DND-41 (cell line): ENCODE data around the gene RPS15.
A peak's percentile ranks its signal among the peaks of the same experiment; 100 is the strongest.

Experiments
- ATAC-seq: fragments of 200-7000 bp; cut with Tn5 transposase; 3 replicates; pipeline ENCODE4 v1.9.1; 2021; ENCODE audit warnings: low read depth; ENCODE audit not compliant: insufficient read depth
- DNase-seq: peaks from one replicate; pipeline ENCODE4 v3.0.0-alpha.2; 2020
- H2AFZ ChIP-seq: 2 replicates; pipeline ENCODE4 v1.6.0; 2012; ENCODE audit warnings: low read depth, low read length
- H3K27ac ChIP-seq: 2 replicates; pipeline ENCODE4 v1.5.1; 2012; ENCODE audit warnings: low read length, inconsistent platforms
- H3K27me3 ChIP-seq: fragments of 200-600 bp; sonication (generic); 2 replicates; pipeline ENCODE4 v1.6.0; 2012; ENCODE audit warnings: low read length, mild to moderate bottlenecking, inconsistent platforms; ENCODE audit not compliant: insufficient read depth, poor library complexity
- H3K36me3 ChIP-seq: 2 replicates; pipeline ENCODE4 v1.5.1; 2012; ENCODE audit warnings: low read length, inconsistent platforms; ENCODE audit not compliant: insufficient read depth
- H3K4me1 ChIP-seq: 2 replicates; pipeline ENCODE4 v1.5.1; 2012; ENCODE audit warnings: mild to moderate bottlenecking, low read length; ENCODE audit not compliant: insufficient read depth
- H3K4me2 ChIP-seq: 2 replicates; pipeline ENCODE4 v1.6.0; 2012; ENCODE audit warnings: mild to moderate bottlenecking, moderate library complexity, low read length, inconsistent platforms; ENCODE audit not compliant: insufficient read depth
- H3K4me3 ChIP-seq, 2 experiments: fragments of 200-600 bp in 1 of 2; shearing (Covaris generic) in 1 of 2; 2 replicates each; pipeline ENCODE4 v1.5.1; 2012 to 2016; ENCODE audit warnings: inconsistent platforms in 2 of 2, low read length in 2 of 2, mild to moderate bottlenecking in 2 of 2, low read depth in 1 of 2, moderate library complexity in 1 of 2
- H3K79me2 ChIP-seq: 2 replicates; pipeline ENCODE4 v1.6.0; 2012; ENCODE audit warnings: low read length, inconsistent platforms; ENCODE audit not compliant: insufficient read depth
- H3K9ac ChIP-seq: 2 replicates; pipeline ENCODE4 v1.6.0; 2012; ENCODE audit warnings: low read depth, mild to moderate bottlenecking, inconsistent platforms, low read length, moderate library complexity
- H3K9me3 ChIP-seq: 2 replicates; pipeline ENCODE4 v1.5.1; 2012; ENCODE audit warnings: low read length, moderate library complexity, mild to moderate bottlenecking, inconsistent platforms; ENCODE audit not compliant: insufficient read depth, severe bottlenecking
- H4K20me1 ChIP-seq: 2 replicates; pipeline ENCODE4 v1.6.0; 2012; ENCODE audit warnings: low read length; ENCODE audit not compliant: insufficient read depth
- CTCF ChIP-seq: IDR thresholded peaks from 2 replicates; pipeline ENCODE4 v1.5.1; 2012; ENCODE audit warnings: borderline replicate concordance, low read length, moderate library complexity, mild to moderate bottlenecking; ENCODE audit not compliant: poor library complexity, severe bottlenecking; ENCODE audit errors: extremely low read depth
- EZH2 ChIP-seq: IDR thresholded peaks from 3 replicates; pipeline ENCODE4 v1.6.1; 2012; ENCODE audit warnings: borderline replicate concordance, low read depth, mild to moderate bottlenecking, moderate library complexity, low read length, inconsistent platforms; ENCODE audit not compliant: severe bottlenecking

RPS15 gene

GRCh38 chr19:1428738-1429391, 9.3 kb upstream of the RPS15 start:
- no peak for ATAC-seq
- TF ChIP-seq EZH2 = no peak
- TF ChIP-seq CTCF = no peak
- Histone ChIP-seq H3K79me2 (peaks cover 59% of the 10 kb centered on the region), H3K4me3 (no peak overlapping the region), H3K9ac (no peak overlapping the region), H3K9me3 (no peaks in the 10 kb centered on the region), H3K4me1 (no peaks in the 10 kb centered on the region), H3K4me2 (no peak overlapping the region), H2AFZ (no peak overlapping the region), H4K20me1 (peaks cover 82% of the 10 kb centered on the region), H3K27me3 (no peaks in the 10 kb centered on the region), H3K27ac (no peak overlapping the region), H3K36me3 (peaks cover 94% of the 10 kb centered on the region)
- no peak for DNase-seq

- Histone ChIP-seq H3K9ac (no peak overlapping the region), H3K9me3 (no peaks in the 10 kb centered on the region), H3K79me2 (peaks cover 51% of the 10 kb centered on the region), H2AFZ (no peak overlapping the region), H3K27me3 (no peaks in the 10 kb centered on the region), H3K4me1 (no peaks in the 10 kb centered on the region), H3K36me3 (peaks cover 95% of the 10 kb centered on the region), H3K27ac (no peak overlapping the region), H4K20me1 (peaks cover 84% of the 10 kb centered on the region), H3K4me2 (no peak overlapping the region), H3K4me3 (no peak overlapping the region)
- ATAC-seq (0 out of 3 replicates have a peak, but pooled peaks have one; percentile 4), DNase-seq (no peak)
- TF ChIP-seq CTCF (no peak), EZH2 (no peak)
These were observed 8.4 kb upstream of the RPS15 start for GRCh38 chr19:1429750-1430149.

- no peak overlapping the region for H3K9ac ChIP-seq
- no peak for DNase-seq
- TF ChIP-seq EZH2 (no peak), CTCF (no peak)
- H3K27ac ChIP-seq = no peak overlapping the region
- peaks cover 79% of the 10 kb centered on the region for H4K20me1 ChIP-seq
- peaks cover 93% of the 10 kb centered on the region for H3K36me3 ChIP-seq
- no peaks in the 10 kb centered on the region for H3K9me3 ChIP-seq
- no peak overlapping the region for H3K4me3 ChIP-seq
- H3K4me2 ChIP-seq = no peak overlapping the region
- ATAC-seq = no peak
- peaks cover 46% of the 10 kb centered on the region for H3K79me2 ChIP-seq
- no peaks in the 10 kb centered on the region for H3K4me1 ChIP-seq
- H3K27me3 ChIP-seq = no peaks in the 10 kb centered on the region
- no peak overlapping the region for H2AFZ ChIP-seq
These were observed 8.0 kb upstream of the RPS15 start for GRCh38 chr19:1430246-1430645.
